ENCODE results near the gene ZNF202. TPM values are rescaled to one million over a fixed set of nuclear protein-coding genes. Genes with fewer than 3 reads are reported as not detected.

ZNF202 gene
- total and polyA plus RNA-seq, 2 of the 13 experiments (the other 11 are each of a cell fraction or from before 2014, with no cell fraction given) = 7.7 to 7.9 TPM

GRCh38 chr11:123741159-123742030, at the start of gene ZNF202 (continued):
- peak; percentile 64 for TF ChIP-seq MYPOP (CRISPR knock-in tag; IDR thresholded peaks at IDR 0.05)
- peak; percentile 48 for TF ChIP-seq RXRB (CRISPR knock-in tag; IDR thresholded peaks at IDR 0.05; ENCODE audit: borderline replicate concordance)
- no peak for TF ChIP-seq ZBTB4 (CRISPR knock-in tag; IDR thresholded peaks at IDR 0.05; ENCODE audit: borderline replicate concordance)
- peak; percentile 53; the same call in 1 of the 2 replicates for TF ChIP-seq MED1 (CRISPR knock-in tag; IDR thresholded peaks at IDR 0.05)
- 0 out of 2 replicates have a peak, but pooled peaks have one; percentile 31 for TF ChIP-seq ISL2 (CRISPR knock-in tag; IDR thresholded peaks at IDR 0.05)
- 0 out of 2 replicates have a peak, but pooled peaks have one; percentile 18 for TF ChIP-seq ZNF770 (CRISPR knock-in tag; IDR thresholded peaks at IDR 0.05)
- peak; percentile 90 for TF ChIP-seq GATAD1 (CRISPR knock-in tag; IDR thresholded peaks at IDR 0.05)
- no peak for TF ChIP-seq SYNCRIP (IDR thresholded peaks at IDR 0.05; ENCODE audit: insufficient read depth, low read depth, low read length)
- TF ChIP-seq SOX6 (IDR thresholded peaks at IDR 0.05) = no peak
- peak; percentile 62; the same call in 1 of the 2 replicates for TF ChIP-seq SOX6 (CRISPR knock-in tag; IDR thresholded peaks at IDR 0.05)
- peak; percentile 65 for TF ChIP-seq GMEB1 (CRISPR knock-in tag; IDR thresholded peaks at IDR 0.05; ENCODE audit: borderline replicate concordance)
- TF ChIP-seq ZNF296 (CRISPR knock-in tag; conservative IDR thresholded peaks at IDR 0.05) = no peak
- peak; percentile 46; the same call in 1 of the 2 replicates for TF ChIP-seq GLI4 (CRISPR knock-in tag; IDR thresholded peaks at IDR 0.05; ENCODE audit: borderline replicate concordance)
- TF ChIP-seq ZNF878 (CRISPR knock-in tag; IDR thresholded peaks at IDR 0.05) = peak; percentile 73; the same call in 1 of the 2 replicates
- no peak for TF ChIP-seq NFE2L1 (CRISPR knock-in tag; IDR thresholded peaks at IDR 0.05; ENCODE audit: borderline replicate concordance)
- 0 out of 2 replicates have a peak, but pooled peaks have one; percentile 43 for TF ChIP-seq GPN1 (CRISPR knock-in tag; IDR thresholded peaks at IDR 0.05; ENCODE audit: borderline replicate concordance)
- no peak; the same call in none of the 2 replicates for TF ChIP-seq CBFB (CRISPR knock-in tag; IDR thresholded peaks at IDR 0.05)
- TF ChIP-seq ZBTB7A (CRISPR knock-in tag; IDR thresholded peaks at IDR 0.05) = no peak
- no peak for TF ChIP-seq ZNF235 (CRISPR knock-in tag; IDR thresholded peaks at IDR 0.05; ENCODE audit: borderline replicate concordance)
